Peyer's patch (tissue), 4 donors: Measurements from ENCODE around the gene FOXP2.

Experiments
- CTCF ChIP-seq, 6 experiments: fragments of 450-650 bp in 4 of 6; fragments of 200-600 bp in 2 of 6; sonication (generic) in 1 of 6; IDR thresholded peaks; one replicate each; pipeline ENCODE4 v1.5.1; 2017 to 2019; ENCODE audit warnings: antibody characterized with exemption in 6 of 6, mild to moderate bottlenecking in 3 of 6, moderate library complexity in 1 of 6
- POLR2A ChIP-seq, 2 donors: fragments of 450-650 bp; IDR thresholded peaks; one replicate each; pipeline ENCODE4 v1.5.1; 2017; ENCODE audit warnings: antibody characterized with exemption in 2 of 2, mild to moderate bottlenecking in 2 of 2, moderate library complexity in 2 of 2

GRCh38 chr7:114710499-114710898, 295.9 kb downstream of the FOXP2 start:
- TF ChIP-seq CTCF (IDR thresholded peaks at IDR 0.05): no peak
- TF ChIP-seq POLR2A (IDR thresholded peaks at IDR 0.05): no peak
